ENCODE results near the gene KCNN4.

DNA sequence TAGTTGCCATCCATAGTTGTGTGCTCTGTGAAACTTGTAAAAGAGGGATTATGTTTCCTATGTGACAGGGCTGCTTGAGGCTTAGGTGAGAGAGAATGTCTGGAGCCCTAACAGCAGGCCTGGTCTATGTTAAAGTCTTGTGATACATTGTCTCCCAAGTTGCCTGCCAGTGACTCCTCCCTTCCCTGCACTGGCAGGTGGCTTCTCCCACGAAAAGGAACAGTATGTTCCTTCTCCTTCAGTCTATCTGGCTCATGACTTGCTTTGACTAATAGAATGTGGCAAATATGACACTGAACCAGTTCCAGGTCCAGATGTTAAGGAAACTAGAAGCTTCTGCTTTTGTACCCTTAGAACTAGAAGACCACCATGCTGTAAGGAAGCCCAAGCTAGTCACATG is 5.9 kb upstream of the KCNN4 start:
- TF ChIP-seq, protein P1, sequence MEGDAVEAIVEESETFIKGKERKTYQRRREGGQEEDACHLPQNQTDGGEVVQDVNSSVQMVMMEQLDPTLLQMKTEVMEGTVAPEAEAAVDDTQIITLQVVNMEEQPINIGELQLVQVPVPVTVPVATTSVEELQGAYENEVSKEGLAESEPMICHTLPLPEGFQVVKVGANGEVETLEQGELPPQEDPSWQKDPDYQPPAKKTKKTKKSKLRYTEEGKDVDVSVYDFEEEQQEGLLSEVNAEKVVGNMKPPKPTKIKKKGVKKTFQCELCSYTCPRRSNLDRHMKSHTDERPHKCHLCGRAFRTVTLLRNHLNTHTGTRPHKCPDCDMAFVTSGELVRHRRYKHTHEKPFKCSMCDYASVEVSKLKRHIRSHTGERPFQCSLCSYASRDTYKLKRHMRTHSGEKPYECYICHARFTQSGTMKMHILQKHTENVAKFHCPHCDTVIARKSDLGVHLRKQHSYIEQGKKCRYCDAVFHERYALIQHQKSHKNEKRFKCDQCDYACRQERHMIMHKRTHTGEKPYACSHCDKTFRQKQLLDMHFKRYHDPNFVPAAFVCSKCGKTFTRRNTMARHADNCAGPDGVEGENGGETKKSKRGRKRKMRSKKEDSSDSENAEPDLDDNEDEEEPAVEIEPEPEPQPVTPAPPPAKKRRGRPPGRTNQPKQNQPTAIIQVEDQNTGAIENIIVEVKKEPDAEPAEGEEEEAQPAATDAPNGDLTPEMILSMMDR (IDR thresholded peaks at IDR 0.05; ENCODE audit: poor library complexity), result no peak
- TF ChIP-seq EZH2 (IDR thresholded peaks at IDR 0.05; ENCODE audit: borderline replicate concordance), result no peak
- no peak for TF ChIP-seq EZH2phosphoT487 (IDR thresholded peaks at IDR 0.05; ENCODE audit: low read depth, severe bottlenecking, unreplicated experiment)
